A673 (cell line): ENCODE results near the gene NR6A1. TPM values are rescaled to one million over a fixed set of nuclear protein-coding genes. Genes with fewer than 3 reads are reported as not detected.

Source experiments
- BruUV-seq: library from RNA; stranded (reverse); fragments of 400-500 nt; replicated peaks from 2 replicates; lab custom pipeline; 2021; lab: Mats Ljungman, UMichigan
- CTCF ChIA-PET: fragments of 300-600 bp; sonication (Branson Sonifier 250); formaldehyde crosslinking; loops from one replicate; lab custom pipeline; 2022; ENCODE audit warnings: antibody characterized with exemption; lab: Charles Lee
- POLR2A ChIA-PET: fragments of 300-600 bp; sonication (Branson Sonifier 250); formaldehyde crosslinking; loops from one replicate; lab custom pipeline; 2022; ENCODE audit warnings: antibody characterized with exemption; ENCODE audit not compliant: low non-redundant PET; lab: Charles Lee
- DNase-seq: peaks from one replicate; pipeline ENCODE4 v3.0.0-alpha.2; 2015; ENCODE audit warnings: low spot score
- H3K27ac ChIP-seq: fragments of 200-600 bp; sonication (generic); 2 replicates; pipeline ENCODE4 v1.5.1; 2016; ENCODE audit warnings: mixed run types, low read depth, mild to moderate bottlenecking, mixed read lengths, antibody characterized with exemption, low read length; ENCODE audit not compliant: poor library complexity, severe bottlenecking
- H3K27me3 ChIP-seq: fragments of 200-600 bp; sonication (generic); replicated peaks from 2 replicates; pipeline ENCODE4 v1.6.1; 2017; ENCODE audit warnings: mixed run types, low read depth, mild to moderate bottlenecking, mixed read lengths, antibody characterized with exemption, low read length; ENCODE audit not compliant: insufficient read depth, poor library complexity
- H3K36me3 ChIP-seq: fragments of 200-600 bp; sonication (generic); 2 replicates; pipeline ENCODE4 v1.6.1; 2016; ENCODE audit warnings: mixed run types, mild to moderate bottlenecking, mixed read lengths, antibody characterized with exemption, low read length; ENCODE audit not compliant: insufficient read depth, poor library complexity, severe bottlenecking
- H3K4me1 ChIP-seq: fragments of 200-600 bp; sonication (generic); 2 replicates; pipeline ENCODE4 v1.6.1; 2017; ENCODE audit warnings: mixed run types, mild to moderate bottlenecking, mixed read lengths, antibody characterized with exemption, low read length; ENCODE audit not compliant: insufficient read depth, poor library complexity, severe bottlenecking
- H3K4me3 ChIP-seq: fragments of 200-600 bp; sonication (generic); 2 replicates; pipeline ENCODE4 v1.5.1; 2016; ENCODE audit warnings: low read depth, mixed run types, mild to moderate bottlenecking, mixed read lengths, low read length; ENCODE audit not compliant: poor library complexity, severe bottlenecking
- H3K9me3 ChIP-seq: fragments of 200-600 bp; sonication (generic); 2 replicates; pipeline ENCODE4 v1.6.1; 2016; ENCODE audit warnings: mixed run types, low read depth, mild to moderate bottlenecking, mixed read lengths, antibody characterized with exemption, low read length; ENCODE audit not compliant: poor library complexity, severe bottlenecking
- EZH2 ChIP-seq: fragments of 200-600 bp; sonication (generic); IDR thresholded peaks from 2 replicates; pipeline ENCODE4 v1.6.1; 2017; ENCODE audit warnings: borderline replicate concordance, low read depth, mild to moderate bottlenecking, mixed read lengths, antibody characterized with exemption, low read length; ENCODE audit not compliant: poor library complexity, severe bottlenecking
- intact Hi-C: fragments of 100-400 bp; cut with micrococcal nuclease; formaldehyde crosslinking; loops from one replicate; pipeline ENCODE4 v1.10.0; 2022; ENCODE audit not compliant: unreplicated experiment
- total RNA-seq: library from RNA; stranded (reverse); gene quantifications from 2 replicates; pipeline ENCODE4 v1.2.3, GENCODE V29; 2021
- TF ChIP-seq, protein P1 (sequence below): fragments of 300-800, 200-600 bp; sonication (generic); conservative IDR thresholded peaks from 2 replicates; pipeline ENCODE4 v1.5.1; 2017; ENCODE audit warnings: low read depth, mild to moderate bottlenecking, antibody characterized with exemption, low read length, moderate library complexity, mixed read lengths

Gene NR6A1
- total RNA-seq, 1 experiment from 2014 or later = 5.3 TPM

DNA sequence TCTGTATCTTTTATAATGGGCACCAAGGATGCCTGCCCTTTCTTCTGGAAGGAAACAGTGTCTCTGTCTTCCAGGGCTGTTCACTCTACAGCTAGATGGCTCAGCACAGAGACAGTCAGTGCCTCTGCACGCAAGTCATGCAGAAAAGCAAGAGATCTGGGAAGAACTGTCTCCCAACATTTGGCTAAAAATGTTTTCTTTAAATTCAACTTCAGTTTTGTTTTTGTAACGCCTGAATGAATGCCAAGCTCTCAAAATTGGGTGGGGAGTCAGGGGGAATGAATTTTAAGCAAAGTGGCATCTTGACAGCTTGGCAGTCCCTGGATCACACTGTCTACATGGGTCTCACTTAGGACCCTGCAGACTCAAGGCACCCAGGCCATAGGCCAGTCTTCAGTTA lies 18.4 kb upstream of the NR6A1 start:
- DNase-seq = no peak
- no TSS peak for BruUV-seq
- ChIA-PET POLR2A (no interaction called here), CTCF (no interaction called here)
- TF ChIP-seq, protein P1, sequence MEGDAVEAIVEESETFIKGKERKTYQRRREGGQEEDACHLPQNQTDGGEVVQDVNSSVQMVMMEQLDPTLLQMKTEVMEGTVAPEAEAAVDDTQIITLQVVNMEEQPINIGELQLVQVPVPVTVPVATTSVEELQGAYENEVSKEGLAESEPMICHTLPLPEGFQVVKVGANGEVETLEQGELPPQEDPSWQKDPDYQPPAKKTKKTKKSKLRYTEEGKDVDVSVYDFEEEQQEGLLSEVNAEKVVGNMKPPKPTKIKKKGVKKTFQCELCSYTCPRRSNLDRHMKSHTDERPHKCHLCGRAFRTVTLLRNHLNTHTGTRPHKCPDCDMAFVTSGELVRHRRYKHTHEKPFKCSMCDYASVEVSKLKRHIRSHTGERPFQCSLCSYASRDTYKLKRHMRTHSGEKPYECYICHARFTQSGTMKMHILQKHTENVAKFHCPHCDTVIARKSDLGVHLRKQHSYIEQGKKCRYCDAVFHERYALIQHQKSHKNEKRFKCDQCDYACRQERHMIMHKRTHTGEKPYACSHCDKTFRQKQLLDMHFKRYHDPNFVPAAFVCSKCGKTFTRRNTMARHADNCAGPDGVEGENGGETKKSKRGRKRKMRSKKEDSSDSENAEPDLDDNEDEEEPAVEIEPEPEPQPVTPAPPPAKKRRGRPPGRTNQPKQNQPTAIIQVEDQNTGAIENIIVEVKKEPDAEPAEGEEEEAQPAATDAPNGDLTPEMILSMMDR = no peak
- TF ChIP-seq EZH2 = no peak
- intact Hi-C loops = no loop called here
- Histone ChIP-seq H3K36me3 (no peaks in the 10 kb centered on the region), H3K4me1 (peaks cover 2% of the 10 kb centered on the region), H3K9me3 (no peaks in the 10 kb centered on the region), H3K27ac (no peak overlapping the region), H3K4me3 (no peak overlapping the region), H3K27me3 (no peaks in the 10 kb centered on the region)

DNA sequence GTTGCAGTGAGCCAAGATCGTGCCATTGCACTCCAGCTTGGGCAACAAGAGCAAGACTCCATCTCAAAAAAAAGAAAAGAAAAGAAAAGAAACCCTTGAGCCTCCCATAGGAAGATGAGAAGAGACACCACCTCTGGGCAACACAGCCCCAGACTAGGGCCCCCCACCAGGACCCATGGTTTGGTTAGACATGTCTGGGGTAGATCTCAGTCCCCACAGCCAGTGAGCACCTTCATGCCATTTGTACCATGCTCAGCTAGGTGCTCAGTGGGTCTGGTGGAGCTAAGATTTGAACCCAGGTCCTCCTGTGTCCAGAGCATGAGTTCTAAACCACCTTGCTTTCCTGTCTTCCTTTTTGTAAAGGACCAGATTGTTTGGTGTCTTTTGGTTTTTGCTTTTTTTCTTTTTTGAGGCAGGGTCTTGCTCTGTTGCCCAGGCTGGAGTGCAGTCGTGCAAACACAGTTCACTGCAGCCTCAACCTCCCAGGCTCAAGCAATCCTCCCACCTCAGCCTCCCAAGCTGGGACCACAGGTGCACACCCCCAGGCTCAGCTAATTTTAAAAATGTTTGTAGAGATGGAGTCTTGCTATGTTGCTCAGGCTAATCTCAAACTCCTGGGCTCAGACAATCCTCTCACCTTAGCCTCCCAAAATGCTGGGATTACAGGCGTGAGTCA lies 17.6 kb upstream of the NR6A1 start:
- no peak overlapping the region for H3K4me3 ChIP-seq
- no peaks in the 10 kb centered on the region for H3K9me3 ChIP-seq
- H3K36me3 ChIP-seq = no peaks in the 10 kb centered on the region
- DNase-seq = no peak
- intact Hi-C loops = no loop called here
- no peak for TF ChIP-seq EZH2
- TF ChIP-seq, protein P1 = no peak
- H3K27ac ChIP-seq = no peak overlapping the region
- H3K27me3 ChIP-seq = no peaks in the 10 kb centered on the region
- ChIA-PET POLR2A (no interaction called here), CTCF (no interaction called here)
- peaks cover 4% of the 10 kb centered on the region for H3K4me1 ChIP-seq
- BruUV-seq = no TSS peak

DNA sequence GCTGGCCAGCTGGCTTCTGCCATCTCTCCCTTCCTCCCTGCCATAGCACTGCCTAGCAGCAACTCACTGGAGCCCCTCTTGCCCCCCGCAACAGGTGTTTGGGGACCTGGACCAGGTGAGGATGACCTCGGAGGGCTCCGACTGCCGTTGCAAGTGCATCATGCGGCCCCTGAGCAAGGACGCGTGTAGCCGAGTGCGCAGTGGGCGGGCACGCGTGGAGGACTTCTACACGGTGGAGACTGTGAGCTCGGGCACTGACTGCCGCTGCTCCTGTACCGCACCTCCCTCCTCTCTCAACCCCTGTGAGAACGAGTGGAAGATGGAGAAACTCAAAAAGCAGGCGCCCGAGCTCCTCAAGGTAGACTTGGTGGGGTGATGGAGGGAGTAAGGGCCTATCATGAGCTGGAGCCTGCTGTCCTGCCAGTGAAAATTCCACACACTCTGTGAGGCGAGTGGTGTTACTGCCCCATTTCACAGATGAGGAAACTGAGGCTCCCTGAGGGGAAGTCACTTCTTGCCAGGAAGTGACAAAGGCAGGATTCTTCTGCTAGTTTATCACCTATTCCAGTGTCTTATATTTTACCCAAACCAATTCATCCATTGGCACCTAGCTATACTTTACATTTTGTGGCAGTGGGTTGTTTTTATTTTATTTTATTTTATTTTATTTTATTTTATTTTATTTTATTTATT lies 15.9 kb upstream of the NR6A1 start:
- TF ChIP-seq, protein P1 = no peak
- TF ChIP-seq EZH2 = no peak
- CTCF ChIA-PET = no interaction called here
- Histone ChIP-seq H3K36me3 (no peaks in the 10 kb centered on the region), H3K9me3 (no peaks in the 10 kb centered on the region), H3K27me3 (no peaks in the 10 kb centered on the region), H3K4me1 (peaks cover 4% of the 10 kb centered on the region), H3K27ac (no peak overlapping the region), H3K4me3 (no peak overlapping the region)
- intact Hi-C loops = no loop called here
- no peak for DNase-seq
- POLR2A ChIA-PET = no interaction called here
- no TSS peak for BruUV-seq
